Measurements from ENCODE around the gene NUMBL. TPM values are rescaled to one million over a fixed set of nuclear protein-coding genes. Genes with fewer than 3 reads are reported as not detected.
"Not testable (repeated sequence)": the region's sequence is repeated elsewhere in the genome, so short reads cannot be mapped to it uniquely, and the experiment has no call there.

Gene NUMBL
- total and polyA plus RNA-seq, 9 of the 15 experiments (the other 6 are each of a cell fraction or from before 2014, with no cell fraction given): 0.39 to 38.6 (median 6.6) TPM

DNA sequence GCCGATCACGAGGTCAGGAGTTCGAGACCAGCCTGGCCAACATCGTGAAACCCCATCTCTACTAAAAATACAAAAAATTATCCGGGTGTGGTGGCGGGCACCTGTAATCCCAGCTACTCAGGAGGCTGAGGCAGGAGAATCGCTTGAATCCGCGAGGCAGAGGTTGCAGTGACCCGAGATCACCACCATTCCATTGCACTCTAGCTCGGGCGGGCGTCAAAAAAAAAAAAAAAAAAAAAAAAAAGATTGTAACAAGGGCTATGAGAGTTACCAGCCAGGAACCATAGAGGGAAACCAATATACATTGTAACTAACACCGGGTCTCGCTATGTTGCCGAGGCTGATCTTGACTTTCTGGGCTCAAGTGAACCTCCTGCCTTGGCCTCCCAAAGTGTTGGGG is 41.9 kb upstream of the NUMBL start:
- H3K36me3 ChIP-seq (ENCODE audit: control insufficient read depth, insufficient read depth, low read length): peaks cover 75% of the 10 kb centered on the region
- POLR2A ChIA-PET: interaction anchor here (1.0 to 1.3 kb wide), 2 partner anchors 10 to 18 kb away, joined by 3 to 4 read pairs; partner anchors contain the start of gene ACTMAP
- FAIRE-seq; H3K9me3 ChIP-seq (replicated peaks; ENCODE audit: control insufficient read depth, insufficient read depth, low read depth, low read length); H2AFZ ChIP-seq (ENCODE audit: low read depth, low read length); H3K9me1 ChIP-seq (ENCODE audit: control insufficient read depth, insufficient read depth, low read length); DNase-seq (ENCODE audit: extremely low read depth in 1 of 4, low spot score in 3 of 4); H3K4me1 ChIP-seq (replicated peaks in 1 of 2; ENCODE audit: control insufficient read depth in 2 of 2, insufficient read depth in 2 of 2, low read length in 2 of 2); H3K9ac ChIP-seq (ENCODE audit: insufficient read depth in 1 of 2, low read depth in 2 of 2, low read length in 2 of 2); BruUV-seq (replicated peaks); intact Hi-C loops (cut with micrococcal nuclease); ATAC-seq; H3K4me2 ChIP-seq (ENCODE audit: insufficient read depth, low read length); H4K20me1 ChIP-seq (replicated peaks; ENCODE audit: control insufficient read depth, insufficient read depth, low read length); in situ Hi-C loops (cut with MboI); H3K4me3 ChIP-seq; H3K27me3 ChIP-seq (ENCODE audit: control insufficient read depth in 2 of 2, insufficient read depth in 2 of 2, low read length in 2 of 2); H3K79me2 ChIP-seq (ENCODE audit: control insufficient read depth, insufficient read depth, low read length); H3K27ac ChIP-seq (ENCODE audit: extremely low read depth, low read depth, low read length); CTCF ChIA-PET (ENCODE audit: low intra/inter-chr PET ratio): not testable (repeated sequence)
- peak; percentile 73; the same call in 1 of the 2 replicates for TF ChIP-seq ZBTB33 (CRISPR knock-in tag; IDR thresholded peaks at IDR 0.05)
- WGBS (ENCODE audit: insufficient coverage, low coverage, missing lambda C conversion rate): 88% methylated on average over 9 of the region's 16 CpGs

- in situ Hi-C loops (cut with MboI); H3K27ac ChIP-seq (ENCODE audit: extremely low read depth, low read depth, low read length); H4K20me1 ChIP-seq (replicated peaks; ENCODE audit: control insufficient read depth, insufficient read depth, low read length); H3K9me3 ChIP-seq (replicated peaks; ENCODE audit: control insufficient read depth, insufficient read depth, low read depth, low read length); BruUV-seq (replicated peaks); H3K27me3 ChIP-seq (ENCODE audit: control insufficient read depth in 2 of 2, insufficient read depth in 2 of 2, low read length in 2 of 2); intact Hi-C loops (cut with micrococcal nuclease); FAIRE-seq; CTCF ChIA-PET (ENCODE audit: low intra/inter-chr PET ratio); H3K79me2 ChIP-seq (ENCODE audit: control insufficient read depth, insufficient read depth, low read length); H3K9me1 ChIP-seq (ENCODE audit: control insufficient read depth, insufficient read depth, low read length); H3K9ac ChIP-seq (ENCODE audit: insufficient read depth in 1 of 2, low read depth in 2 of 2, low read length in 2 of 2); DNase-seq (ENCODE audit: extremely low read depth in 1 of 4, low spot score in 3 of 4); H3K4me3 ChIP-seq; H3K4me2 ChIP-seq (ENCODE audit: insufficient read depth, low read length); H3K4me1 ChIP-seq (replicated peaks in 1 of 2; ENCODE audit: control insufficient read depth in 2 of 2, insufficient read depth in 2 of 2, low read length in 2 of 2); H2AFZ ChIP-seq (ENCODE audit: low read depth, low read length); ATAC-seq: not testable (repeated sequence)
- WGBS (ENCODE audit: insufficient coverage, low coverage, missing lambda C conversion rate): 98% methylated on average over 5 of the region's 5 CpGs
- POLR2A ChIA-PET: interaction anchor here (0.6 to 2.0 kb wide), 4 partner anchors 10 to 73 kb away, joined by 3 to 5 read pairs (median 3); partner anchors contain the start of genes ACTMAP, COQ8B, ITPKC and SNRPA
- H3K36me3 ChIP-seq (ENCODE audit: control insufficient read depth, insufficient read depth, low read length): peaks cover 71% of the 10 kb centered on the region
Observed at GRCh38 chr19:40730065-40730464, 39.6 kb upstream of the NUMBL start.

All from K562 (cell line).